Measurements from ENCODE around the gene RELA.

GRCh38 chr11:65657426-65657825 lies 5.3 kb downstream of the RELA start:
- no peak for TF ChIP-seq CTCF (tag by site-specific recombination; IDR thresholded peaks at IDR 0.05)
- TF ChIP-seq ZNF184 (tag by site-specific recombination; IDR thresholded peaks at IDR 0.05) = no peak
- no peak for TF ChIP-seq ZFP41 (tag by site-specific recombination; IDR thresholded peaks at IDR 0.05; ENCODE audit: borderline replicate concordance)
- no peak for TF ChIP-seq ZNF792 (tag by site-specific recombination; IDR thresholded peaks at IDR 0.05)
- TF ChIP-seq GLIS2 (tag by site-specific recombination; IDR thresholded peaks at IDR 0.05) = no peak
- TF ChIP-seq ZNF274 (IDR thresholded peaks at IDR 0.05; ENCODE audit: low read length) = no peak
- TF ChIP-seq ZNF274 (tag by site-specific recombination; IDR thresholded peaks at IDR 0.05; ENCODE audit: borderline replicate concordance) = no peak
- TF ChIP-seq, protein P1, sequence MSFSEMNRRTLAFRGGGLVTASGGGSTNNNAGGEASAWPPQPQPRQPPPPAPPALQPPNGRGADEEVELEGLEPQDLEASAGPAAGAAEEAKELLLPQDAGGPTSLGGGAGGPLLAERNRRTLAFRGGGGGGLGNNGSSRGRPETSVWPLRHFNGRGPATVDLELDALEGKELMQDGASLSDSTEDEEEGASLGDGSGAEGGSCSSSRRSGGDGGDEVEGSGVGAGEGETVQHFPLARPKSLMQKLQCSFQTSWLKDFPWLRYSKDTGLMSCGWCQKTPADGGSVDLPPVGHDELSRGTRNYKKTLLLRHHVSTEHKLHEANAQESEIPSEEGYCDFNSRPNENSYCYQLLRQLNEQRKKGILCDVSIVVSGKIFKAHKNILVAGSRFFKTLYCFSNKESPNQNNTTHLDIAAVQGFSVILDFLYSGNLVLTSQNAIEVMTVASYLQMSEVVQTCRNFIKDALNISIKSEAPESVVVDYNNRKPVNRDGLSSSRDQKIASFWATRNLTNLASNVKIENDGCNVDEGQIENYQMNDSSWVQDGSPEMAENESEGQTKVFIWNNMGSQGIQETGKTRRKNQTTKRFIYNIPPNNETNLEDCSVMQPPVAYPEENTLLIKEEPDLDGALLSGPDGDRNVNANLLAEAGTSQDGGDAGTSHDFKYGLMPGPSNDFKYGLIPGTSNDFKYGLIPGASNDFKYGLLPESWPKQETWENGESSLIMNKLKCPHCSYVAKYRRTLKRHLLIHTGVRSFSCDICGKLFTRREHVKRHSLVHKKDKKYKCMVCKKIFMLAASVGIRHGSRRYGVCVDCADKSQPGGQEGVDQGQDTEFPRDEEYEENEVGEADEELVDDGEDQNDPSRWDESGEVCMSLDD (tag by site-specific recombination; IDR thresholded peaks at IDR 0.05) = no peak
- no peak for TF ChIP-seq ZNF138 (tag by site-specific recombination; IDR thresholded peaks at IDR 0.05; ENCODE audit: borderline replicate concordance)
- no peak for TF ChIP-seq ZNF747 (tag by site-specific recombination; IDR thresholded peaks at IDR 0.05)

Data from HEK293 (cell line).